HEK293 (cell line): ENCODE results near the gene DPH2.
A peak's percentile ranks its signal among the peaks of the same experiment; 100 is the strongest.

Experiments
- HOXD13 ChIP-seq: sonication (generic); formaldehyde crosslinking; IDR thresholded peaks from 2 replicates; pipeline ENCODE4 v1.8.0; 2022; ENCODE audit warnings: missing genetic modification reagents, borderline replicate concordance
- INSM2 ChIP-seq: fragments of 450-650 bp; formaldehyde crosslinking; IDR thresholded peaks from 2 replicates; pipeline ENCODE4 v1.5.1; 2016; ENCODE audit warnings: missing biosample characterization, missing genetic modification characterization
- KLF7 ChIP-seq: fragments of 450-650 bp; formaldehyde crosslinking; IDR thresholded peaks from 2 replicates; pipeline ENCODE4 v1.5.1; 2016; ENCODE audit warnings: missing biosample characterization, missing genetic modification characterization, borderline replicate concordance
- KLF9 ChIP-seq: fragments of 450-650 bp; formaldehyde crosslinking; IDR thresholded peaks from 2 replicates; pipeline ENCODE4 v1.5.1; 2016; ENCODE audit warnings: missing biosample characterization, missing genetic modification characterization, low read depth
- PBX3 ChIP-seq: sonication (generic); formaldehyde crosslinking; IDR thresholded peaks from 2 replicates; pipeline ENCODE4 v1.8.1; 2022; ENCODE audit warnings: mild to moderate bottlenecking, moderate library complexity, missing genetic modification reagents
- TSHZ1 ChIP-seq: fragments of 450-650 bp; formaldehyde crosslinking; IDR thresholded peaks from 2 replicates; pipeline ENCODE4 v1.5.1; 2016; ENCODE audit warnings: missing biosample characterization, missing genetic modification characterization, borderline replicate concordance
- ZBTB20 ChIP-seq: fragments of 450-650 bp; formaldehyde crosslinking; IDR thresholded peaks from 2 replicates; pipeline ENCODE4 v1.5.1; 2016; ENCODE audit warnings: missing biosample characterization, missing genetic modification characterization
- ZNF112 ChIP-seq: fragments of 450-650 bp; formaldehyde crosslinking; IDR thresholded peaks from 2 replicates; pipeline ENCODE4 v1.5.0; 2017; ENCODE audit warnings: missing biosample characterization, missing genetic modification characterization
- ZNF121 ChIP-seq: fragments of 450-650 bp; formaldehyde crosslinking; IDR thresholded peaks from 2 replicates; pipeline ENCODE4 v1.5.1; 2016; ENCODE audit warnings: missing biosample characterization, missing genetic modification characterization
- ZNF132 ChIP-seq: fragments of 450-650 bp; formaldehyde crosslinking; IDR thresholded peaks from 2 replicates; pipeline ENCODE4 v1.5.1; 2017; ENCODE audit warnings: missing biosample characterization, missing genetic modification characterization, borderline replicate concordance
- ZNF148 ChIP-seq: fragments of 450-650 bp; formaldehyde crosslinking; IDR thresholded peaks from 2 replicates; pipeline ENCODE4 v1.5.0; 2017; ENCODE audit warnings: missing biosample characterization, missing genetic modification characterization, borderline replicate concordance
- ZNF175 ChIP-seq: fragments of 450-650 bp; formaldehyde crosslinking; IDR thresholded peaks from 2 replicates; pipeline ENCODE4 v1.5.1; 2016; ENCODE audit warnings: missing biosample characterization, missing genetic modification characterization
- ZNF202 ChIP-seq: fragments of 450-650 bp; formaldehyde crosslinking; IDR thresholded peaks from 2 replicates; pipeline ENCODE4 v1.5.1; 2016; ENCODE audit warnings: missing biosample characterization, missing genetic modification characterization, borderline replicate concordance
- ZNF23 ChIP-seq: fragments of 450-650 bp; formaldehyde crosslinking; IDR thresholded peaks from 2 replicates; pipeline ENCODE4 v1.5.1; 2016; ENCODE audit warnings: missing biosample characterization, missing genetic modification characterization, borderline replicate concordance
- ZNF302 ChIP-seq: fragments of 450-650 bp; formaldehyde crosslinking; IDR thresholded peaks from 2 replicates; pipeline ENCODE4 v1.5.1; 2016; ENCODE audit warnings: missing biosample characterization, missing genetic modification characterization, low read depth
- ZNF37A ChIP-seq: fragments of 450-650 bp; IDR thresholded peaks from 2 replicates; pipeline ENCODE4 v1.5.1; 2018; ENCODE audit warnings: missing biosample characterization, missing genetic modification characterization
- ZNF433 ChIP-seq: fragments of 450-650 bp; formaldehyde crosslinking; IDR thresholded peaks from 2 replicates; pipeline ENCODE4 v1.5.1; 2016; ENCODE audit warnings: missing biosample characterization, missing genetic modification characterization, low read depth
- ZNF544 ChIP-seq: fragments of 450-650 bp; formaldehyde crosslinking; IDR thresholded peaks from 2 replicates; pipeline ENCODE4 v1.5.0; 2017; ENCODE audit warnings: missing biosample characterization, missing genetic modification characterization
- ZNF549 ChIP-seq: fragments of 450-650 bp; IDR thresholded peaks from 2 replicates; pipeline ENCODE4 v1.5.1; 2018; ENCODE audit warnings: missing biosample characterization, missing genetic modification characterization, mild to moderate bottlenecking, inconsistent platforms, moderate library complexity
- ZNF596 ChIP-seq: fragments of 450-650 bp; IDR thresholded peaks from 2 replicates; pipeline ENCODE4 v1.5.0; 2018; ENCODE audit warnings: missing biosample characterization, mild to moderate bottlenecking, missing genetic modification characterization, moderate library complexity
- ZNF610 ChIP-seq: fragments of 450-650 bp; formaldehyde crosslinking; IDR thresholded peaks from 2 replicates; pipeline ENCODE4 v1.5.1; 2016; ENCODE audit warnings: missing biosample characterization, missing genetic modification characterization, borderline replicate concordance
- ZNF623 ChIP-seq: fragments of 450-650 bp; formaldehyde crosslinking; IDR thresholded peaks from 2 replicates; pipeline ENCODE4 v1.5.1; 2016; ENCODE audit warnings: missing biosample characterization, missing genetic modification characterization
- ZNF670 ChIP-seq: fragments of 450-650 bp; formaldehyde crosslinking; IDR thresholded peaks from 2 replicates; pipeline ENCODE4 v1.5.1; 2016; ENCODE audit warnings: missing biosample characterization, missing genetic modification characterization, low read depth
- ZNF692 ChIP-seq: fragments of 450-650 bp; formaldehyde crosslinking; IDR thresholded peaks from 2 replicates; pipeline ENCODE4 v1.5.1; 2016; ENCODE audit warnings: missing biosample characterization, missing genetic modification characterization
- ZNF76 ChIP-seq: fragments of 450-650 bp; formaldehyde crosslinking; IDR thresholded peaks from 2 replicates; pipeline ENCODE4; 2016; ENCODE audit warnings: low read depth, missing biosample characterization, missing genetic modification characterization, borderline replicate concordance
- ZNF837 ChIP-seq: fragments of 450-650 bp; formaldehyde crosslinking; IDR thresholded peaks from 2 replicates; pipeline ENCODE4 v1.5.1; 2016; ENCODE audit warnings: missing biosample characterization, missing genetic modification characterization
- ZSCAN4 ChIP-seq: fragments of 450-650 bp; formaldehyde crosslinking; IDR thresholded peaks from 2 replicates; pipeline ENCODE4 v1.5.1; 2017; ENCODE audit warnings: missing biosample characterization, missing genetic modification characterization

The DPH2 gene

GRCh38 chr1:43946236-43947060 lies 23.4 kb upstream of the DPH2 start, which contains the start of gene IPO13 (continued):
- TF ChIP-seq ZNF132 (tag by site-specific recombination) (no peak), ZNF112 (tag by site-specific recombination) (no peak), ZNF148 (tag by site-specific recombination) (peak; percentile 81; the same call in 1 of the 2 replicates), ZNF76 (tag by site-specific recombination) (peak; percentile 99), ZNF23 (tag by site-specific recombination) (no peak), ZSCAN4 (tag by site-specific recombination) (peak; percentile 35; the same call in 1 of the 2 replicates), ZNF175 (no peak), ZNF692 (tag by site-specific recombination) (peak; percentile 90), ZNF596 (tag by site-specific recombination) (no peak), ZNF121 (tag by site-specific recombination) (no peak), ZNF670 (tag by site-specific recombination) (no peak), ZNF302 (tag by site-specific recombination) (no peak), ZNF623 (tag by site-specific recombination) (no peak), INSM2 (tag by site-specific recombination) (peak; percentile 69; the same call in 1 of the 2 replicates), PBX3 (CRISPR knock-in tag) (no peak; the same call in 1 of the 2 replicates), TSHZ1 (peak; percentile 52; the same call in 1 of the 2 replicates), ZNF544 (tag by site-specific recombination) (no peak), KLF9 (tag by site-specific recombination) (peak; percentile 63), ZNF610 (tag by site-specific recombination) (peak; percentile 72; the same call in 1 of the 2 replicates), ZNF37A (no peak), KLF7 (tag by site-specific recombination) (peak; percentile 40; the same call in 1 of the 2 replicates), ZNF837 (tag by site-specific recombination) (no peak), ZBTB20 (tag by site-specific recombination) (peak; percentile 73), ZNF549 (tag by site-specific recombination) (no peak), ZNF433 (tag by site-specific recombination) (no peak), ZNF202 (tag by site-specific recombination) (no peak), HOXD13 (CRISPR knock-in tag) (no peak)
